HG03025 (cell line): ENCODE results near the gene MPRIP.

Source experiments
- ATAC-seq: cut with Tn5 transposase; IDR thresholded peaks from one replicate; pipeline ENCODE4 v1.9.1; 2021; ENCODE audit warnings: mild to moderate bottlenecking, moderate library complexity; ENCODE audit not compliant: unreplicated experiment, low FRiP score

Gene MPRIP

GRCh38 chr17:17141279-17141678 is 99.0 kb downstream of the MPRIP start:
- no peak for ATAC-seq

GRCh38 chr17:17141860-17142552 is 99.7 kb downstream of the MPRIP start:
- no peak for ATAC-seq

GRCh38 chr17:17142556-17142955 is 100.3 kb downstream of the MPRIP start:
- no peak for ATAC-seq

- ATAC-seq: no peak
These were observed 101.2 kb downstream of the MPRIP start for GRCh38 chr17:17143501-17143900.

GRCh38 chr17:17144061-17144460 is 101.8 kb downstream of the MPRIP start:
- no peak for ATAC-seq

- ATAC-seq: no peak
These were observed 102.8 kb downstream of the MPRIP start for GRCh38 chr17:17144916-17145665.

GRCh38 chr17:17146786-17147406 is 104.6 kb downstream of the MPRIP start:
- no peak for ATAC-seq

GRCh38 chr17:17147821-17148220 is 105.6 kb downstream of the MPRIP start:
- no peak for ATAC-seq

- ATAC-seq: no peak
These were observed 107.5 kb downstream of the MPRIP start for GRCh38 chr17:17149520-17150447.

- no peak for ATAC-seq
These were observed 108.2 kb downstream of the MPRIP start for GRCh38 chr17:17150448-17150800.

- ATAC-seq: no peak
These were observed 108.8 kb downstream of the MPRIP start for GRCh38 chr17:17151055-17151454.

- no peak for ATAC-seq
These were observed 109.3 kb downstream of the MPRIP start for GRCh38 chr17:17151541-17151940.

GRCh38 chr17:17151962-17152361 is 109.7 kb downstream of the MPRIP start:
- no peak for ATAC-seq

GRCh38 chr17:17152385-17152784 is 110.1 kb downstream of the MPRIP start:
- no peak for ATAC-seq

- no peak for ATAC-seq
These were observed 110.8 kb downstream of the MPRIP start for GRCh38 chr17:17153071-17153470.

GRCh38 chr17:17153709-17154108 is 111.5 kb downstream of the MPRIP start:
- ATAC-seq: no peak

- no peak for ATAC-seq
These were observed 112.3 kb downstream of the MPRIP start for GRCh38 chr17:17154556-17154955.

- ATAC-seq: no peak
These were observed 112.7 kb downstream of the MPRIP start for GRCh38 chr17:17154981-17155380.

- no peak for ATAC-seq
These were observed 113.3 kb downstream of the MPRIP start for GRCh38 chr17:17155568-17155967.

- ATAC-seq: no peak
These were observed 113.8 kb downstream of the MPRIP start for GRCh38 chr17:17156107-17156506.

GRCh38 chr17:17156511-17156910 is 114.3 kb downstream of the MPRIP start:
- ATAC-seq: no peak
